Endothelial cell of umbilical vein (primary cell): Measurements from ENCODE around the gene SINHCAF. TPM values are rescaled to one million over a fixed set of nuclear protein-coding genes. Genes with fewer than 3 reads are reported as not detected.
A peak's percentile ranks its signal among the peaks of the same experiment; 100 is the strongest.

Experiments
- BruUV-seq: library from RNA; stranded (reverse); fragments of 400-500 nt; replicated peaks from 2 replicates; lab custom pipeline; 2021; lab: Mats Ljungman, UMichigan
- CTCF ChIA-PET: fragments of 300-600, 350-600 bp; sonication (Branson Sonifier 250); formaldehyde crosslinking; loops from one replicate; lab custom pipeline; 2021; ENCODE audit warnings: antibody characterized with exemption, inconsistent platforms; lab: Charles Lee
- POLR2A ChIA-PET: fragments of 300-600, 350-600 bp; sonication (Branson Sonifier 250); formaldehyde crosslinking; loops from one replicate; lab custom pipeline; 2021; ENCODE audit warnings: antibody characterized with exemption, inconsistent platforms; lab: Charles Lee
- DNase-seq: peaks from one replicate; pipeline ENCODE4 v3.0.0-alpha.2; 2011; ENCODE audit warnings: low read depth, low spot score
- FAIRE-seq: peaks from 2 replicates; lab custom pipeline; 2011; peaks lifted over from hg19 to GRCh38; lab: Jason Lieb, UNC
- H2AFZ ChIP-seq: 2 replicates; pipeline ENCODE4 v1.6.0; 2012; ENCODE audit warnings: low read depth, low read length, control low read depth, inconsistent platforms
- H3K27ac ChIP-seq: 2 replicates; pipeline ENCODE4 v1.5.1; 2011; ENCODE audit warnings: low read depth, mild to moderate bottlenecking, control low read depth, low read length, moderate library complexity; ENCODE audit not compliant: insufficient read depth
- H3K27me3 ChIP-seq, 2 experiments: 2 replicates each; pipeline versions ENCODE4 v1.6.0 to v1.6.1; 2011; ENCODE audit warnings: low read length in 2 of 2, mixed read lengths in 1 of 2; ENCODE audit not compliant: control insufficient read depth in 2 of 2, insufficient read depth in 2 of 2
- H3K36me3 ChIP-seq, 2 experiments: 2 replicates in 1 of 2; 3 replicates in 1 of 2; pipeline ENCODE4 v1.5.1; 2011; ENCODE audit warnings: low read length in 2 of 2, mild to moderate bottlenecking in 1 of 2, moderate library complexity in 1 of 2; ENCODE audit not compliant: control insufficient read depth in 2 of 2, insufficient read depth in 2 of 2; ENCODE audit errors: extremely low read depth in 1 of 2
- H3K4me1 ChIP-seq: 3 replicates; pipeline ENCODE4 v1.5.1; 2011; ENCODE audit warnings: mild to moderate bottlenecking, low read length; ENCODE audit not compliant: control insufficient read depth, insufficient read depth; ENCODE audit errors: extremely low read depth
- H3K4me2 ChIP-seq: 2 replicates; pipeline ENCODE4 v1.6.1; 2011; ENCODE audit warnings: low read length, control low read depth, mixed read lengths; ENCODE audit not compliant: insufficient read depth
- H3K4me3 ChIP-seq, 3 experiments: fragments of 200-600 bp in 1 of 3; sonication (generic), shearing (Covaris generic) in 1 of 3; replicated peaks in 1 of 3; 2 replicates each; pipeline ENCODE4 v1.5.1; 2011 to 2016; ENCODE audit warnings: control low read depth in 3 of 3, low read length in 3 of 3, mild to moderate bottlenecking in 2 of 3, inconsistent platforms in 1 of 3, low read depth in 1 of 3, moderate library complexity in 1 of 3; ENCODE audit not compliant: insufficient read depth in 1 of 3
- H3K79me2 ChIP-seq: 2 replicates; pipeline ENCODE4 v1.6.0; 2012; ENCODE audit warnings: low read length, inconsistent platforms; ENCODE audit not compliant: control insufficient read depth, insufficient read depth
- H3K9ac ChIP-seq: replicated peaks from 2 replicates; pipeline ENCODE3; 2011; ENCODE audit warnings: low read length, control low read depth; ENCODE audit not compliant: insufficient read depth; ENCODE audit errors: extremely low read depth
- H3K9me1 ChIP-seq: replicated peaks from 3 replicates; pipeline ENCODE4 v1.6.0; 2011; ENCODE audit warnings: mild to moderate bottlenecking, low read length; ENCODE audit not compliant: control insufficient read depth, insufficient read depth; ENCODE audit errors: extremely low read depth
- H3K9me3 ChIP-seq: replicated peaks from 2 replicates; pipeline ENCODE4 v1.5.1; 2012; ENCODE audit warnings: low read length, inconsistent platforms; ENCODE audit not compliant: control insufficient read depth, insufficient read depth
- H4K20me1 ChIP-seq: replicated peaks from 2 replicates; pipeline ENCODE3; 2011; ENCODE audit warnings: mild to moderate bottlenecking, low read length; ENCODE audit not compliant: control insufficient read depth, insufficient read depth; ENCODE audit errors: extremely low read depth
- EZH2 ChIP-seq: IDR thresholded peaks from 2 replicates; pipeline ENCODE4 v1.6.1; 2012; ENCODE audit warnings: borderline replicate concordance, low read depth, mild to moderate bottlenecking, moderate library complexity, low read length, inconsistent platforms; ENCODE audit not compliant: severe bottlenecking
- FOS ChIP-seq: IDR thresholded peaks from 2 replicates; pipeline ENCODE4 v1.6.1; 2011; ENCODE audit warnings: mild to moderate bottlenecking, low read length, moderate library complexity, borderline replicate concordance; ENCODE audit not compliant: insufficient read depth
- GATA2 ChIP-seq: IDR thresholded peaks from 2 replicates; pipeline ENCODE4 v1.7.0; 2011; ENCODE audit warnings: low read depth, mild to moderate bottlenecking, moderate library complexity, mixed read lengths, low read length; ENCODE audit not compliant: insufficient read length, insufficient read depth
- JUN ChIP-seq: IDR thresholded peaks from 2 replicates; pipeline ENCODE4 v1.6.1; 2011; ENCODE audit warnings: borderline replicate concordance, low read depth; ENCODE audit not compliant: insufficient read length, insufficient read depth
- MYC ChIP-seq: IDR thresholded peaks from one replicate; pipeline ENCODE4 v1.6.1; 2011; ENCODE audit warnings: mild to moderate bottlenecking, low read depth, low read length
- POLR2A ChIP-seq: IDR thresholded peaks from 2 replicates; pipeline ENCODE4 v1.6.1; 2012; ENCODE audit warnings: low read depth, mild to moderate bottlenecking, control low read depth, low read length
- POLR2AphosphoS5 ChIP-seq: IDR thresholded peaks from 2 replicates; pipeline ENCODE4 v1.6.1; 2012; ENCODE audit warnings: low read depth, mild to moderate bottlenecking, control low read depth, low read length, moderate library complexity; ENCODE audit not compliant: insufficient read depth
- dilution Hi-C: fragments of 300-500 bp; cut with MboI; formaldehyde crosslinking; loops from one replicate; pipeline ENCODE4 v1.15.0; 2019; ENCODE audit warnings: low sequenced_read_pairs; ENCODE audit not compliant: extremely low pct_ligation_motif_present
- intact Hi-C: fragments of 100-400 bp; cut with micrococcal nuclease; formaldehyde crosslinking; loops from one replicate; pipeline ENCODE4 v1.10.0; 2022
- polyA plus RNA-seq, 4 experiments: library from polyadenylated mRNA; depleted of rRNA in 3 of 4; stranded (reverse) in 3 of 4; unstranded in 1 of 4; fragments of >200 nt; gene quantifications; 2 replicates each; pipeline versions ENCODE4 v1.2.1 to v1.2.3, GENCODE V29; 2011 to 2012; ENCODE audit warnings: missing spikeins in 1 of 4
- total RNA-seq: library from RNA; stranded (reverse); gene quantifications from 2 replicates; pipeline ENCODE4 v1.2.3, GENCODE V29; 2021
- TF ChIP-seq, protein P1 (sequence below): IDR thresholded peaks from 2 replicates; pipeline ENCODE4 v1.6.1; 2011; ENCODE audit not compliant: insufficient read depth, insufficient read length
- TF ChIP-seq, protein P2 (sequence below), 2 donors: IDR thresholded peaks; 1 replicate in 1 of 2; 2 replicates in 1 of 2; pipeline ENCODE4 v1.5.1; 2011; ENCODE audit warnings: low read length in 2 of 2, mild to moderate bottlenecking in 2 of 2, moderate library complexity in 2 of 2, control low read depth in 1 of 2, inconsistent platforms in 1 of 2, low read depth in 1 of 2; ENCODE audit not compliant: insufficient read depth in 1 of 2; ENCODE audit errors: extremely low read depth in 1 of 2

SINHCAF gene
- total and polyA plus RNA-seq, 2 donors (not counting 3 experiments of a cell fraction or from before 2014, with no cell fraction given): 19.3 to 83.4 TPM

DNA sequence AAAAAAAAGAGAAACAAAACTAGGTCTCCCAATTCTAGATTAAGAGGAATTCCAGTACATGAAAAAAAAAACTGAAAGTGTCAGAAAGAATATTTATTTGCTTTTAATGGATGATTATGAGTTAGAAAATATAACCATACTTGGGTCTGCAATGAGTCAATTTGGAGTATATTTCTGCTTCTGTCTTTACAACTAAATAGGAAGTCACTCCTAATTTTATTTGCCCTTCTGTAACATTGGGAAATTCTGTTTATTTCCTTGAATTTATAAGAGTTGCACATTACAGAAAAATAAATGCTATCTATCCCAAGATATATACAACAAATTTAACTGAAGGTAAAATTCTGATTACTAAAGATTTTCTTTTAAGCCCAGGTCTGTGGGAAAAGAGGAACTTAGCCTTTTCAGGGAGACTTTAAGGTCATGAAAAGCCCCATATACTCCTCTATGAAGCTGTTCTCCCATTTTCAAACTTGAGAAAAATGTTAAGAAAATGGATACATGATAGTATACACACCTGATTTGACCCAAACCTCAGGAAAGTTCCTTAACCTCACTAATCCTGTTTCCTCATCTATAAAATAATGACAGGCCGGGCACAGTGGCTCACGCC is 7.2 kb downstream of the SINHCAF start:
- POLR2A ChIA-PET: no interaction called here
- CTCF ChIA-PET: interaction anchor here (1.8 to 2.9 kb wide), 2 partner anchors 47 kb away, joined by 6 to 12 read pairs; no protein-coding TSS in a partner anchor

DNA sequence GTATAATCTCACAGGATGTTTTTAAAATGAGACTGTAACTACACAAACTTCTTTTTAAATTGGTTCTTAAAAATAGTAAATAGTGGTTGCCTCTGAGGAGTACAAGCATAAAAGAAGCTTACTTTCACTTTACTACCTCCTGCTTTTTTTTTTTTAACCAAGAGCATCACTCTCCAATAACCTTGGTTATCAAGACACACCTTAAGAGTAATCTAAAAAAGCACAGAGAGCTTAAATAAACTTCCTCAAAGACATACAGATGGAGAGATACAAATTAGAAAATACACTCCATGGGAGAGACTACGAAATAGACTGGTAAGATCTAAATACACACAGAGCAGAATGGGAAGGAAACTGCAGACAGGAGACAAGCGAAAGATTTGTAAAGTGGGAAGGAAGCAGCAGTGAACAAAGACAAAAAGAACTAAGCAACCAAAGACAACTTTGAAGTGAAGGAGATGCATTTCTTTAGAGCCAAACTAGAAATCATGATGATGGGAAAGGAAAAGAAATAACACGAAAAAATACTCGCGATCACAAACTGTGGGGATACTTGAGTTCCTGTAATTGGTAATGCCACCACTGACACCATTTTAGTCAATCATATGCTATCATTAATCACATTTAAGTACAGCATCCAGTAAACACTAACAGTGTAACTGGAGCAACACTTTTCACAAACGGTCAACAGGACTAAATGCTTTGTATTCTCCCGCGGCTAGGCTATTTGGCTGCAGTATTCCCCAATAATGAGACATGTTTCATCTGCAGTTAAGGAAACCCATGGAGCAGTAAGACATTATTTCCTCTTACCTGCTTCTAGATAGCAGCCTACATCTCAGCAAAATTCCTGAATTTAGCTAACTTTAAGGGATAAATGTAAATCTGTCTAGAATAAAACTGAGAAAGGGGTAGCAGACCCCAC is 8.2 kb downstream of the SINHCAF start:
- Histone ChIP-seq H3K9ac (peak overlapping the region; percentile 63), H2AFZ (peak overlapping the region; percentile 34)

More for the DNA sequence above, 7.2 kb downstream of the SINHCAF start:
- no peak for TF ChIP-seq GATA2
- TF ChIP-seq JUN: no peak
- no peak for TF ChIP-seq MYC
- TF ChIP-seq, protein P1, sequence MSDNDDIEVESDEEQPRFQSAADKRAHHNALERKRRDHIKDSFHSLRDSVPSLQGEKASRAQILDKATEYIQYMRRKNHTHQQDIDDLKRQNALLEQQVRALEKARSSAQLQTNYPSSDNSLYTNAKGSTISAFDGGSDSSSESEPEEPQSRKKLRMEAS: no peak
- no peak for TF ChIP-seq POLR2AphosphoS5
- TF ChIP-seq FOS: no peak
- no peak for TF ChIP-seq POLR2A
- no peak for DNase-seq
- H3K36me3 ChIP-seq: no peaks in the 10 kb centered on the region
- H3K27me3 ChIP-seq: no peaks in the 10 kb centered on the region
- dilution Hi-C loops (no loop called here), intact Hi-C loops (no loop called here)
- no peaks in the 10 kb centered on the region for H3K9me1 ChIP-seq
- no peak overlapping the region for H2AFZ ChIP-seq
- peaks cover 100% of the 10 kb centered on the region for H3K79me2 ChIP-seq
- peaks cover 57% of the 10 kb centered on the region for H3K4me1 ChIP-seq
- BruUV-seq: no TSS peak
- peak overlapping the region; percentile 74 for H3K27ac ChIP-seq
- no peak for FAIRE-seq
- H4K20me1 ChIP-seq: peaks cover 12% of the 10 kb centered on the region
- H3K9me3 ChIP-seq: no peaks in the 10 kb centered on the region
- peak overlapping the region in 1 of 3 experiments; percentile 69 for H3K4me3 ChIP-seq
- H3K9ac ChIP-seq: no peak overlapping the region
- H3K4me2 ChIP-seq: peak overlapping the region; percentile 100

More for the DNA sequence above, 8.2 kb downstream of the SINHCAF start:
- ChIA-PET CTCF (interaction anchor here (2.9 kb wide), 1 partner anchor 46 kb away, joined by 12 read pairs; no protein-coding TSS in a partner anchor), POLR2A (no interaction called here)
- no TSS peak for BruUV-seq
- H3K79me2 ChIP-seq: peaks cover 99% of the 10 kb centered on the region
- H3K27ac ChIP-seq: peak overlapping the region; percentile 74
- H3K36me3 ChIP-seq: no peaks in the 10 kb centered on the region
- H4K20me1 ChIP-seq: peaks cover 12% of the 10 kb centered on the region
- peak overlapping the region; percentile 5 to 88 (median 69) for H3K4me3 ChIP-seq
- DNase-seq: peak; percentile 76
- no peaks in the 10 kb centered on the region for H3K9me3 ChIP-seq
- no peaks in the 10 kb centered on the region for H3K27me3 ChIP-seq
- TF ChIP-seq MYC: no peak
- no peak for TF ChIP-seq JUN
- TF ChIP-seq, protein P1: no peak
- TF ChIP-seq, protein P2, sequence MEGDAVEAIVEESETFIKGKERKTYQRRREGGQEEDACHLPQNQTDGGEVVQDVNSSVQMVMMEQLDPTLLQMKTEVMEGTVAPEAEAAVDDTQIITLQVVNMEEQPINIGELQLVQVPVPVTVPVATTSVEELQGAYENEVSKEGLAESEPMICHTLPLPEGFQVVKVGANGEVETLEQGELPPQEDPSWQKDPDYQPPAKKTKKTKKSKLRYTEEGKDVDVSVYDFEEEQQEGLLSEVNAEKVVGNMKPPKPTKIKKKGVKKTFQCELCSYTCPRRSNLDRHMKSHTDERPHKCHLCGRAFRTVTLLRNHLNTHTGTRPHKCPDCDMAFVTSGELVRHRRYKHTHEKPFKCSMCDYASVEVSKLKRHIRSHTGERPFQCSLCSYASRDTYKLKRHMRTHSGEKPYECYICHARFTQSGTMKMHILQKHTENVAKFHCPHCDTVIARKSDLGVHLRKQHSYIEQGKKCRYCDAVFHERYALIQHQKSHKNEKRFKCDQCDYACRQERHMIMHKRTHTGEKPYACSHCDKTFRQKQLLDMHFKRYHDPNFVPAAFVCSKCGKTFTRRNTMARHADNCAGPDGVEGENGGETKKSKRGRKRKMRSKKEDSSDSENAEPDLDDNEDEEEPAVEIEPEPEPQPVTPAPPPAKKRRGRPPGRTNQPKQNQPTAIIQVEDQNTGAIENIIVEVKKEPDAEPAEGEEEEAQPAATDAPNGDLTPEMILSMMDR (IDR thresholded peaks at IDR 0.05; ENCODE audit: extremely low read depth in 1 of 2, insufficient read depth in 1 of 2, low read depth in 1 of 2, low read length in 2 of 2): no peak
- no peak for TF ChIP-seq FOS
- TF ChIP-seq POLR2AphosphoS5: no peak
- no peak for TF ChIP-seq EZH2
- TF ChIP-seq GATA2: no peak
- no peak for TF ChIP-seq POLR2A
- peaks cover 46% of the 10 kb centered on the region for H3K4me1 ChIP-seq
- peak overlapping the region; percentile 100 for H3K4me2 ChIP-seq
- FAIRE-seq: peak; percentile 63
- intact Hi-C loops (no loop called here), dilution Hi-C loops (no loop called here)
- no peaks in the 10 kb centered on the region for H3K9me1 ChIP-seq
